ENCODE measurements around the gene UBN2. TPM values are rescaled to one million over a fixed set of nuclear protein-coding genes. Genes with fewer than 3 reads are reported as not detected.

Gene UBN2
- total RNA-seq, 1 donor from 2014 or later, result 12.5 TPM

DNA sequence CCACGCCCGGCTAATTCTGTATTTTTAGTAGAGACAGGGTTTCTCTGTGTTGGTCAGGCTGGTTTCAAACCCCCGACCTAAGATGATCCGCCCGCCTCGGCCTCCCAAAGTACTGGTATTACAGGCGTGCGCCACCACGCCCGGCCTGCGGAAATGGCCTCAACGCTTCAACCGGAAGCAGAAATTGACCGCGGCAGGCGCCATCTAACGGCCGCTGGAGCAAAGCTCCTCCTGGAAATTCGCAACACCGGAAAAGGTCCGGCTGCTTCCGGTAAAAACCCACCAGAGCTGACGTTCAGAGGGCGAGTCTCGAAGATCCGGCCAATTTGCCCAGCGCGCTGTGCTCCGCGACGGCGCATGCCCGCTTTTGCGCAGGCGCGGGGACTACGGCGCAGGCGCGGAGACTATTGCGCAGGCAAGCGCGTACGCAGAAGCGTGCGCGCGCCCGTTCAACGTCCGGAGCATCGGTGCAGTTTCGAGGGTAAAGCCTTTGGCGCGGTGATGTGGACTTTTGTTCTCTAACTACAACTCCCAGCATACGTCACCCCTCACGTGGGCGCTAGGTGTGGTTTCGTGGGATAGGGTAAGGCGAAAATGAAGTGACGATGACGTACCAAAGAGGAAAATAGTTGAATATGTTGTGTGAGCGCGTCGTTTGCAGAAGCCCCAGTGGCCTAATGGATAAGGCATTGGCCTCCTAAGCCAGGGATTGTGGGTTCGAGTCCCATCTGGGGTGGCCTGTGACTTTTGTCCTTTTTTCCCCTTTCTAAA lies 109.2 kb downstream of the UBN2 start:
- H3K27ac ChIP-seq, result peak overlapping the region; percentile 100
- DNase-seq (ENCODE audit: extremely low spot score in 2 of 2), result peak; percentile 98 to 100
- peaks cover 18% of the 10 kb centered on the region for H3K4me1 ChIP-seq
- intact Hi-C loops (cut with DNase I), result loop anchor here (2.0 kb wide), 1 partner anchor 19 kb away; the partner anchor contains the start of gene LUC7L2
- H3K36me3 ChIP-seq, result no peaks in the 10 kb centered on the region
- peak overlapping the region; percentile 62 to 85 for H3K4me3 ChIP-seq
- H3K27me3 ChIP-seq, result no peaks in the 10 kb centered on the region
- TF ChIP-seq, protein P1, sequence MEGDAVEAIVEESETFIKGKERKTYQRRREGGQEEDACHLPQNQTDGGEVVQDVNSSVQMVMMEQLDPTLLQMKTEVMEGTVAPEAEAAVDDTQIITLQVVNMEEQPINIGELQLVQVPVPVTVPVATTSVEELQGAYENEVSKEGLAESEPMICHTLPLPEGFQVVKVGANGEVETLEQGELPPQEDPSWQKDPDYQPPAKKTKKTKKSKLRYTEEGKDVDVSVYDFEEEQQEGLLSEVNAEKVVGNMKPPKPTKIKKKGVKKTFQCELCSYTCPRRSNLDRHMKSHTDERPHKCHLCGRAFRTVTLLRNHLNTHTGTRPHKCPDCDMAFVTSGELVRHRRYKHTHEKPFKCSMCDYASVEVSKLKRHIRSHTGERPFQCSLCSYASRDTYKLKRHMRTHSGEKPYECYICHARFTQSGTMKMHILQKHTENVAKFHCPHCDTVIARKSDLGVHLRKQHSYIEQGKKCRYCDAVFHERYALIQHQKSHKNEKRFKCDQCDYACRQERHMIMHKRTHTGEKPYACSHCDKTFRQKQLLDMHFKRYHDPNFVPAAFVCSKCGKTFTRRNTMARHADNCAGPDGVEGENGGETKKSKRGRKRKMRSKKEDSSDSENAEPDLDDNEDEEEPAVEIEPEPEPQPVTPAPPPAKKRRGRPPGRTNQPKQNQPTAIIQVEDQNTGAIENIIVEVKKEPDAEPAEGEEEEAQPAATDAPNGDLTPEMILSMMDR (IDR thresholded peaks at IDR 0.05), result peak; percentile 22 to 49 (median 44)
- TF ChIP-seq POLR2A (IDR thresholded peaks at IDR 0.05), result peak in 1 of 2 donors; percentile 46
- TF ChIP-seq POLR2AphosphoS5 (IDR thresholded peaks at IDR 0.05; ENCODE audit: insufficient read depth in 1 of 2, low read depth in 1 of 2), result peak; percentile 94 to 98
- H3K9me3 ChIP-seq, result no peaks in the 10 kb centered on the region

DNA sequence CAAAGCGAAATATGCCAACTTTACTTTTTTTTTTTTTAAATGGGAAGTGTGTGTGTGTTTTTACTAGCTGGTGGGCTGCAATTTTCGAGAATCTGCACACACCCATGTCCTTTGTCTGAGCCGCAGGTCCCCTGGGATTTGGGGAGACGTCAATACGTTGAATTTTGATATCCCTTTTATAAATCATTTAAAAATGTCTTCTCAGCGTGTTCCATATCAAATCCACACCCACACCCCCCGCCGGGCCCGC lies 109.7 kb downstream of the UBN2 start:
- TF ChIP-seq POLR2AphosphoS5 (IDR thresholded peaks at IDR 0.05; ENCODE audit: insufficient read depth in 1 of 2, low read depth in 1 of 2) (no peak), POLR2A (IDR thresholded peaks at IDR 0.05) (no peak)
- TF ChIP-seq, protein P1 (IDR thresholded peaks at IDR 0.05), result no peak
- no peaks in the 10 kb centered on the region for H3K27me3 ChIP-seq
- intact Hi-C loops (cut with DNase I), result loop anchor here (2.0 kb wide), 1 partner anchor 18 kb away; the partner anchor contains the start of gene LUC7L2
- no peaks in the 10 kb centered on the region for H3K9me3 ChIP-seq
- peak in 1 of 2 donors; percentile 91 for DNase-seq (ENCODE audit: extremely low spot score in 2 of 2)
- peaks cover 18% of the 10 kb centered on the region for H3K4me1 ChIP-seq
- peak overlapping the region; percentile 100 for H3K27ac ChIP-seq
- H3K4me3 ChIP-seq, result peak overlapping the region; percentile 62 to 85
- no peaks in the 10 kb centered on the region for H3K36me3 ChIP-seq

DNA sequence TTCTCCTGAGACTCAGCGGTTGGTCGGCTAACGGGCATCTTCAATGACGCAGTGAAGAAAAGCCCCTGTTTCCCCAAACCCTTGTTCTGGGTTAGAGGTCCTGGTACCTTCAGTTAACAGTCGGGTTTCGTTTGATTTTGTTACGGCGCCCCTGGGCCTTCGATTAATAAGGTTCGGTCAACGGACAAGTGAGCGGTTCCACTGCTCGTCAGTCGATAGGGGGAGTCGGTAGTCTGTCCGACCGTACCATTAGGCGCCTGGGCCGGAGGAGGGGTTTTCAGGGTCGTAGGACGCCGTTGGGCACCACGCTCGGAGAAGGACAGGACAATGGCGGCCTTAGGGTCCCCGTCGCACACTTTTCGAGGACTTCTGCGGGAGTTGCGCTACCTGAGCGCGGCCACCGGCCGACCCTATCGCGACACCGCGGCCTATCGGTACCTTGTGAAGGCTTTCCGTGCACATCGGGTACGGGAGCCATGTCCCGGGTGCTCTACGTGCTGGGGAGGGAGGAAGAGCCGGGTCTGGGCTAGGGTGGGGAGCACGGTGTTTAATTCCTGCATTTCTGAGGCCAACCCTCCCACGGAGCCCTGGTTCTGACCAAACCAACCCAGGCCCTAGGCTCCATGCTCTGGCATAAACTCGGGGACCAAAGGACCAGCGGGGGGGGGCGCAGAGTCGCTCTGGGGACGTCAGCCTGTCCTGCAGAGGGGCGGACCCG lies 110.2 kb downstream of the UBN2 start, which contains the start of gene FMC1:
TSS of gene FMC1 (plus strand) at position 280 of the 718 bp plus-strand sequence. CDS start at position 328, 48 bp downstream.
- Histone ChIP-seq H3K4me1 (peaks cover 18% of the 10 kb centered on the region), H3K27me3 (no peaks in the 10 kb centered on the region), H3K9me3 (no peaks in the 10 kb centered on the region), H3K4me3 (peak within 1 kb of the TSS; percentile 62 to 85), H3K27ac (peak within 1 kb of the TSS; percentile 100), H3K36me3 (no peaks in the 10 kb centered on the region)
- TF ChIP-seq POLR2AphosphoS5 (IDR thresholded peaks at IDR 0.05; ENCODE audit: insufficient read depth in 1 of 2, low read depth in 1 of 2) (peak in 1 of 2 donors; percentile 96), POLR2A (IDR thresholded peaks at IDR 0.05) (peak in 1 of 2 donors; percentile 83)
- TF ChIP-seq, protein P1 (IDR thresholded peaks at IDR 0.05), result no peak
- intact Hi-C loops (cut with DNase I), result loop anchor here (2.0 kb wide), 1 partner anchor 18 kb away; the partner anchor contains the start of gene LUC7L2
- DNase-seq (ENCODE audit: extremely low spot score in 2 of 2), result peak in 1 of 2 donors; percentile 97

DNA sequence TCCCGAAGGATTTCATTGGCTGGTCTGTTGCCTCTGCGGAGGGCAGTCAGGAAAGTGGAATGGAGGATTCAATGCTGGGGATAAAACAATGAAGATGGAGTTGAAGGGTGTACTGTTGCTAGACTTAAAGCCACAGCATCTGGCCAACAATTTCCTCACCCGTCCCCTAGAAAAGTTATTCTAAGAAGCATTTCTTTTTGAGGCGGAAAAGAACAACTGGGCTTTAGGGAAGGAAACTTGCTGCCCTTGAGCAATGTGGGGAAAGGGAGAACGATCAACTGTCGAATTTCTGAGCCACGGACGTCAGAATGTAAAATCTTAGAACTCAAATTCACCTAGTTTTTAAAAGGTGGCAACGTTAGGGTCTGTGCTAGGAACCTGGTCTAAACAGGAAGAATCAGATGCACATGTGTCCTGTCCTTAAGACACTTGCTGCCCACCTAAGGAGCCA lies 110.8 kb downstream of the UBN2 start:
- DNase-seq (ENCODE audit: extremely low spot score in 2 of 2), result no peak
- no peaks in the 10 kb centered on the region for H3K27me3 ChIP-seq
- intact Hi-C loops (cut with DNase I), result loop anchor here (2.0 kb wide), 1 partner anchor 17 kb away; the partner anchor contains the start of gene LUC7L2
- peak overlapping the region; percentile 62 to 85 for H3K4me3 ChIP-seq
- H3K9me3 ChIP-seq, result no peaks in the 10 kb centered on the region
- TF ChIP-seq POLR2A (IDR thresholded peaks at IDR 0.05), result no peak
- peak in 1 of 2 donors; percentile 84 for TF ChIP-seq POLR2AphosphoS5 (IDR thresholded peaks at IDR 0.05; ENCODE audit: insufficient read depth in 1 of 2, low read depth in 1 of 2)
- H3K36me3 ChIP-seq, result peaks cover 0 to 6% of the 10 kb centered on the region in 2 donors
- peaks cover 18% of the 10 kb centered on the region for H3K4me1 ChIP-seq
- H3K27ac ChIP-seq, result peak overlapping the region; percentile 100

DNA sequence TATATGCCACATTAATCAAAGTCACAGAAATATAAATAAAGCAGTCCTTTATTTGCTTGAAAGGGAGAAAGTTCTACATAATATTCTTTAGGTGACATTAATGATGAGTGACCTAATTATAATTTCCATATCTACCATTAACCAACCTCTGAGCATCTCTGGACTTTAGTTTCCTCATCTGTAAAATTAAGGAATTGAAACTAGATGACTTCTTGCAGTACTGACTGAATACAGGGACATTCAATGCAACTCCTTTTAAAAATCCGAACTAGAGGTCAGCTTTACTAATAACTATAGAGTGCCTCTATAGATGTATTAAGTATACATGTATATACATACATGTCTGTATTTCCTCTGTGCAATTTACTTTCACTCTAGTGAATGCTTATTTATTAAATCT lies 114.0 kb downstream of the UBN2 start:
- H3K36me3 ChIP-seq, result peaks cover 0 to 7% of the 10 kb centered on the region in 2 donors
- no peaks in the 10 kb centered on the region for H3K9me3 ChIP-seq
- no peaks in the 10 kb centered on the region for H3K27me3 ChIP-seq
- H3K4me1 ChIP-seq, result peaks cover 18% of the 10 kb centered on the region
- H3K27ac ChIP-seq, result no peak overlapping the region
- no peak overlapping the region for H3K4me3 ChIP-seq
- TF ChIP-seq POLR2A (IDR thresholded peaks at IDR 0.05), result no peak
- TF ChIP-seq, protein P1 (IDR thresholded peaks at IDR 0.05), result no peak
- no peak for TF ChIP-seq POLR2AphosphoS5 (IDR thresholded peaks at IDR 0.05; ENCODE audit: insufficient read depth in 1 of 2, low read depth in 1 of 2)
- intact Hi-C loops (cut with DNase I), result no loop called here
- no peak for DNase-seq (ENCODE audit: extremely low spot score in 2 of 2)

Measured in vagina (tissue), 2 donors.